K562 (cell line): ENCODE results near the gene SYNM. TPM values are rescaled to one million over a fixed set of nuclear protein-coding genes. Genes with fewer than 3 reads are reported as not detected.
"Not testable (repeated sequence)": the region's sequence is repeated elsewhere in the genome, so short reads cannot be mapped to it uniquely, and the experiment has no call there.

Experiments
- ATAC-seq: fragments of 200-7000 bp; cut with Tn5 transposase; 3 replicates; pipeline ENCODE4 v1.9.1; 2020; ENCODE audit warnings: moderate library complexity
- BruUV-seq: library from RNA; stranded (reverse); fragments of 400-500 nt; replicated peaks from 2 replicates; lab custom pipeline; 2021; lab: Mats Ljungman, UMichigan
- CTCF ChIA-PET: fragments of 300-600 bp; formaldehyde crosslinking; extraction: SDS; loops from one replicate; lab custom pipeline; 2021; ENCODE audit warnings: low intra/inter-chr PET ratio; lab: Yijun Ruan, JAX
- POLR2A ChIA-PET: fragments of 300-600, 350-650 bp; sonication (Branson Sonifier 250); formaldehyde crosslinking; extraction: SDS; loops from one replicate; lab custom pipeline; 2021; ENCODE audit warnings: antibody characterized with exemption, inconsistent platforms; lab: Yijun Ruan, JAX
- DNase-seq, 4 experiments: peaks; one replicate each; pipeline versions ENCODE4 v3.0.0 to v3.0.0-alpha.2; 2011 to 2018; ENCODE audit warnings: low spot score in 3 of 4, mixed read lengths in 3 of 4; ENCODE audit errors: extremely low read depth in 1 of 4
- FAIRE-seq: peaks from 2 replicates; lab custom pipeline; 2011; peaks lifted over from hg19 to GRCh38; lab: Jason Lieb, UNC
- H2AFZ ChIP-seq: 2 replicates; pipeline ENCODE4 v1.6.0; 2011; ENCODE audit warnings: low read depth, low read length, control low read depth, inconsistent platforms
- H3K27ac ChIP-seq: fragments of 200-600 bp; 3 replicates; pipeline ENCODE4 v1.8.0; 2011; ENCODE audit warnings: low read depth, mild to moderate bottlenecking, control low read depth, inconsistent platforms, low read length, moderate library complexity, mixed read lengths; ENCODE audit errors: extremely low read depth
- H3K27me3 ChIP-seq, 2 experiments: fragments of 300-600 bp in 1 of 2; 2 replicates in 1 of 2; 3 replicates in 1 of 2; pipeline versions ENCODE4 v1.6.0 to v1.8.0; 2011; ENCODE audit warnings: inconsistent platforms in 2 of 2, low read length in 2 of 2, mild to moderate bottlenecking in 1 of 2, mixed read lengths in 1 of 2, moderate library complexity in 1 of 2; ENCODE audit not compliant: control insufficient read depth in 2 of 2, insufficient read depth in 2 of 2
- H3K36me3 ChIP-seq: fragments of 300-600 bp; 3 replicates; pipeline ENCODE4 v1.8.0; 2011; ENCODE audit warnings: mild to moderate bottlenecking, low read length, inconsistent platforms; ENCODE audit not compliant: control insufficient read depth, insufficient read depth
- H3K4me1 ChIP-seq, 2 experiments: fragments of 200-600 bp in 1 of 2; replicated peaks in 1 of 2; 2 replicates in 1 of 2; 3 replicates in 1 of 2; pipeline versions ENCODE4 v1.5.1 to v1.8.0; 2011; ENCODE audit warnings: inconsistent platforms in 2 of 2, low read length in 2 of 2, mild to moderate bottlenecking in 1 of 2, mixed read lengths in 1 of 2, moderate library complexity in 1 of 2; ENCODE audit not compliant: control insufficient read depth in 2 of 2, insufficient read depth in 2 of 2
- H3K4me2 ChIP-seq: 2 replicates; pipeline ENCODE4 v1.6.1; 2011; ENCODE audit warnings: low read length, control low read depth, inconsistent platforms, mixed read lengths; ENCODE audit not compliant: insufficient read depth
- H3K4me3 ChIP-seq: fragments of 200-600 bp; sonication (generic), shearing (Covaris generic); 2 replicates; pipeline ENCODE4 v1.5.1; 2016; ENCODE audit warnings: control low read depth, inconsistent platforms
- H3K79me2 ChIP-seq: fragments of 200-600 bp; 3 replicates; pipeline ENCODE4 v1.8.0; 2011; ENCODE audit warnings: low read length, inconsistent platforms; ENCODE audit not compliant: control insufficient read depth, insufficient read depth
- H3K9ac ChIP-seq, 2 experiments: 2 replicates each; pipeline versions ENCODE4 v1.6.0 to v1.6.1; 2011; ENCODE audit warnings: low read depth in 2 of 2, low read length in 2 of 2, control low read depth in 1 of 2, inconsistent platforms in 1 of 2, mild to moderate bottlenecking in 1 of 2, mixed read lengths in 1 of 2; ENCODE audit not compliant: insufficient read depth in 1 of 2
- H3K9me1 ChIP-seq: one replicate; pipeline ENCODE4 v1.6.0; 2011; ENCODE audit warnings: inconsistent platforms, mild to moderate bottlenecking, low read length, moderate library complexity; ENCODE audit not compliant: control insufficient read depth, insufficient read depth
- H3K9me3 ChIP-seq: replicated peaks from 2 replicates; pipeline ENCODE4 v1.5.1; 2011; ENCODE audit warnings: low read depth, low read length, inconsistent platforms; ENCODE audit not compliant: control insufficient read depth, insufficient read depth
- H4K20me1 ChIP-seq: replicated peaks from 2 replicates; pipeline ENCODE4 v1.6.1; 2011; ENCODE audit warnings: low read length, inconsistent platforms, mixed read lengths; ENCODE audit not compliant: control insufficient read depth, insufficient read depth
- CEBPG ChIP-seq, 3 experiments: fragments of 200-800 bp in 1 of 3; sonication (Bioruptor generic) in 1 of 3; sonication (generic) in 1 of 3; formaldehyde crosslinking in 1 of 3; IDR thresholded peaks in 2 of 3; conservative IDR thresholded peaks in 1 of 3; 2 replicates each; pipeline versions ENCODE4 v1.6.1 to v1.8.0; 2016 to 2022; ENCODE audit warnings: missing compliant biosample characterization in 2 of 3, missing genetic modification characterization in 2 of 3, mild to moderate bottlenecking in 1 of 3, missing genetic modification reagents in 1 of 3
- HDAC2 ChIP-seq: fragments of 450-650 bp; IDR thresholded peaks from 2 replicates; pipeline ENCODE4 v1.6.1; 2016; ENCODE audit warnings: mild to moderate bottlenecking
- ZBTB33 ChIP-seq: sonication (generic); formaldehyde crosslinking; IDR thresholded peaks from 2 replicates; pipeline ENCODE4 v1.8.1; 2023; ENCODE audit warnings: mild to moderate bottlenecking, missing genetic modification reagents
- ZNF77 ChIP-seq: fragments of 250-450 bp; sonication (Bioruptor Pico); IDR thresholded peaks from 2 replicates; pipeline ENCODE4 v1.5.0; 2020
- WGBS: fragments of 100-300 bp; shearing (Covaris generic); methylation state at CpG from one replicate; pipeline ENCODE4 v1.1.6; 2016; ENCODE audit warnings: low coverage, mixed read lengths; ENCODE audit not compliant: insufficient coverage; ENCODE audit errors: missing lambda C conversion rate; 5-methylcytosine and 5-hydroxymethylcytosine counted together
- in situ Hi-C: fragments of 300-500 bp; cut with MboI; formaldehyde crosslinking; loops from 4 replicates; pipeline ENCODE4 v1.15.0; 2018; ENCODE audit warnings: inconsistent platforms, mixed read lengths
- intact Hi-C: fragments of 100-400 bp; cut with micrococcal nuclease; formaldehyde crosslinking; loops from 2 replicates; pipeline ENCODE4 v1.14.2; 2022
- polyA plus RNA-seq, 8 experiments: library from polyadenylated mRNA; depleted of rRNA in 4 of 8; stranded (reverse) in 5 of 8; unstranded in 3 of 8; fragments of >200 nt; fragmentation: Nextera tagmentation in 2 of 8; fragmentation: Illumina TruSeq in 1 of 8; extraction: Ambion mirVana in 2 of 8; extraction: Trizol in 1 of 8; gene quantifications; 2 replicates each; pipeline versions ENCODE4 v1.2.1 to v1.2.3, GENCODE V29; 2011 to 2014; ENCODE audit warnings: inconsistent platforms in 1 of 8, missing spikeins in 1 of 8
- total RNA-seq, 7 experiments: library from RNA; depleted of rRNA in 6 of 7; stranded (reverse); fragments of >200 nt in 6 of 7; fragmentation: Illumina TruSeq in 2 of 7; extraction: Trizol in 2 of 7; gene quantifications; 2 replicates each; pipeline versions ENCODE4 v1.2.1 to v1.2.3, GENCODE V29; 2011 to 2021; ENCODE audit warnings: low replicate concordance in 1 of 7

SYNM gene
- total and polyA plus RNA-seq, 9 of the 15 experiments (the other 6 are each of a cell fraction or from before 2014, with no cell fraction given), result 0.01 to 0.42 (median 0.13) TPM

DNA sequence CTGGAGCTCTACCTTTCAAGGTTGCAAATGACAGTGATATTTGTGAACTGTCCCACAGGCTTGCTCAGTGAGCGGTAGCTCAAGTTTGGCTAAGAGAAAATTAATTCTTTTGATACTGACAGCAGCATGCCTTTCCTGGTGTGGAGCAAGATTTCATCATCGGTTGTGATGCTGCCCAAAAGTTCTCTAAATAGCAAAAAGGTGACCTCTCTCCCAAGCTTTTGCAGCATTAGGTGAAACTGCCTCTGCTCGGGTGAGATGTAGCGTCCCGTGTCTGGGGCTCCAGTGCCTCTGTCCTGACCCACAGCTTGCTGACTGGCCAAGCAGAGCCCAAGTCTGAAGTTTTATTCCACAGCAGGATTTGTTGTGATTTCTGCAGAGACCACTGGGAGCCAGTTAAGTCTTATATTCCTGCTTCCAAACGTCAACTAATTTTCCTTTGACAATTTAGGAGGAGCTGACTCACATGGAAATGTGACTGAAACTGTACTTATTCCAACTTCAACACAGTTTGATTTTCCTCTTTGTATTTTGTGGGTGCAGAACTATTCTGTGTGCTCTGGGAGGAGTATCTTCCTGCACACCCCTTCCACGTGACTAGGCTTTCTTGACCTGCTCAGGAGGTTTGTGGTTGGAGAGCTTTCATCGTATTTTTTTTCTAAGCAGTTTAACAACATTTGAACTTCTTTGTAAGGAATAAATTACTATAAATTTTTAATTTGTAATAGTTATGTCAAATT is 5.9 kb downstream of the SYNM start:
- Histone ChIP-seq H3K9me1 (no peaks in the 10 kb centered on the region), H3K9me3 (no peaks in the 10 kb centered on the region), H3K9ac (no peak overlapping the region), H3K79me2 (no peaks in the 10 kb centered on the region), H3K4me2 (no peak overlapping the region), H3K4me3 (no peak overlapping the region), H3K27ac (no peak overlapping the region), H2AFZ (no peak overlapping the region), H4K20me1 (no peaks in the 10 kb centered on the region), H3K4me1 (peaks cover 0 to under 1% of the 10 kb centered on the region in 2 experiments; a peak in 2 of 5 replicates), H3K36me3 (no peaks in the 10 kb centered on the region), H3K27me3 (peaks cover 7 to 44% of the 10 kb centered on the region in 2 experiments; a peak in 4 of 5 replicates)
- 9% methylated on average over 8 of the region's 8 CpGs for WGBS
- DNase-seq, result no peak
- intact Hi-C loops, result no loop called here
- no TSS peak for BruUV-seq
- ChIA-PET CTCF (no interaction called here), POLR2A (interaction anchor here (1.5 kb wide), 1 partner anchor 14 kb away, joined by 4 read pairs; no protein-coding TSS in a partner anchor)
- ATAC-seq, result no peak
- in situ Hi-C loops, result no loop called here
- TF ChIP-seq ZBTB33 (no peak), ZNF77 (CRISPR knock-in tag) (no peak), CEBPG (CRISPR knock-in tag; IDR thresholded peaks at IDR 0.05) (no peak), CEBPG (tag; conservative IDR thresholded peaks at IDR 0.05 in 1 of 2, IDR thresholded peaks at IDR 0.05 in 1 of 2) (0 out of 4 replicates have a peak, but pooled peaks have one; percentile 15 to 23), HDAC2 (no peak)
- FAIRE-seq, result no peak

- H4K20me1 ChIP-seq, BruUV-seq, H2AFZ ChIP-seq, H3K9me3 ChIP-seq, H3K4me3 ChIP-seq, POLR2A ChIA-PET, H3K4me1 ChIP-seq, H3K9ac ChIP-seq, in situ Hi-C loops, DNase-seq, ATAC-seq, H3K79me2 ChIP-seq, intact Hi-C loops, H3K27ac ChIP-seq, FAIRE-seq, H3K9me1 ChIP-seq, H3K4me2 ChIP-seq, H3K36me3 ChIP-seq: not testable (repeated sequence)
- CTCF ChIA-PET, result interaction anchor here (0.6 kb wide), 1 partner anchor 1515 kb away, joined by 4 read pairs; no protein-coding TSS in a partner anchor
- 7% methylated on average over 8 of the region's 8 CpGs for WGBS
- peaks cover 7 to 44% of the 10 kb centered on the region in 2 experiments; a peak in 4 of 5 replicates for H3K27me3 ChIP-seq
Observed at GRCh38 chr15:99111641-99112040, 6.8 kb downstream of the SYNM start.
